NCI-H2029 (cell line): ENCODE data around the gene TCP11L2.

ENCODE experiments used
- DNase-seq: peaks from one replicate; lab custom pipeline; 2025; lab: John Stamatoyannopoulos, UW

TCP11L2 gene

DNA sequence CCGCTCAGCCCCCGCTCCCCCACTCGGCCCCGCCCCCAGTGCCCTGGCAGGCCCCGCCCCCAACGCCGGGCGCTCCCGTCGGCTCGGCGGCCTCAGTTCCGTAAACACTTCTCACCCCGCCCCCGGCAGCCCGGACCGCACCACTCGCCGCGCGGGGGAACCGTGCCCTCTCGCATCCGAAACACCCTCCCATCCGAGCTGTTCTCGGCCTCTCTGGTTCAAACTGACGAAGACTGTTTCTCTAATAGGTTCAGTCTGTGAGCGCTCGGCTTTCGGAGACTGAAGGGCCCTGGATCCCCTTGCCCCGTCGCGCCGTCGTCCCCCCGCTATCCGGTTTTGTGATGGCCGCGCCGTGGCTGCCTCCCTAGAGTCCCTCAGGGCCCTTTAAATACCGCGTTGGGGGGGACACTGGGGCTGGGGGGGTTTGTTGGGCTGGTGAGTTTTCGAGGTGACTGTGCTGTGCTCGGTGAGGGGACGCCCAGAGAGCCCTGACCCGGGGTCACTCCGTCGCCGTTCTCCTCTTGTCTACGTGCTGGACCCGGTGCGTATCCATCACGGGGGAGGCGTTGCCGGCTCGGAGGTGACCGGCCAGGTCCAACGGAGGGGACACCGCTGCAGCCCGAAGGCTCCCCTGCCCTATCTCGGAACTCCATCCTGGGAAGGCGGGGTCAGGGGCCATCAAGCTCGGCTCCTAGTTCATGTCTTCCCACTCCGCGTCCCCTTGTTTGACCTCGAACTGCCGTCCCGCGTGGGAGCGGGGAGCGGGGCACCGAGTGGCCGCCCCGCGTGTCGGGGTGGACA is at the start of gene TCP11L2:
TCP11L2 (plus strand) TSS at position 333 of the 801 bp plus-strand sequence. CDS start 8,343 bp downstream, outside the sequence.
- peak; percentile 63 for DNase-seq

DNA sequence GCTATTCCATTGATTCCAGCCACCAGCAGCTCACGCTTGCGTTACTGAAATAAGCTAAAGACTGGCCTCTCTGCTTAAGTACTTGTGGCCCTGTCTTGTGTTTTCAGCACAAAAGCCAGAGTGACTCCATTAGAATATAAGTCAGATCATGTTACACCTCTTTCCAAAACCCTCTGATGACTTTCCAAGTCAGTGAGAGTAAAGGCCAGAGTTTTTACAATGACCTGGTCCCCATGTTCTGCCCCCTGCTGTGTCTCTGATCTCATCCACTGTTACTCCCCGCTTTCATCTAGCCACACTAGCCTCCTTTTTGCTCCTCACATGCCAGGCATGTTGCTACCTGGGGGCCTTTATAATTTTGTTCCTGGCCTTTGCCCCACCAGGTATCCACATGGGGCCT is 47.8 kb upstream of the TCP11L2 start:
- DNase-seq = no peak

DNA sequence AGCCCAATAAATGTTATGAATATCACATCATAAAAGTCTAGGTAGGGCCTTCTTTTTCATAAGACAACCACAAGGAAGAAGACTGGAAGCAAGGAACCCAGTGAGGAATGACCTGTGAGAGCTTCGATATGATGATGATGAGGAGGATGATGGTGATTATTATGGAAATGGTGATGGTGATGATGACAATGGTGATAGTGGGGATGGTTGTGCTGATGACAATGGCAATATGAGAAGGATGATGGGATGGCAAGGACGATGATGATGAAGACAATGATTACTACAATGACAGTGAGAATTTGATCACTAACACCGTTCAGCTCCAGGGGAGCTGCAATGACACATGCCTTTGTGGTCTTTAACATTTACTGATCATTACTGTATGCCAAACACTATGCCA is 47.0 kb upstream of the TCP11L2 start:
- DNase-seq = no peak

DNA sequence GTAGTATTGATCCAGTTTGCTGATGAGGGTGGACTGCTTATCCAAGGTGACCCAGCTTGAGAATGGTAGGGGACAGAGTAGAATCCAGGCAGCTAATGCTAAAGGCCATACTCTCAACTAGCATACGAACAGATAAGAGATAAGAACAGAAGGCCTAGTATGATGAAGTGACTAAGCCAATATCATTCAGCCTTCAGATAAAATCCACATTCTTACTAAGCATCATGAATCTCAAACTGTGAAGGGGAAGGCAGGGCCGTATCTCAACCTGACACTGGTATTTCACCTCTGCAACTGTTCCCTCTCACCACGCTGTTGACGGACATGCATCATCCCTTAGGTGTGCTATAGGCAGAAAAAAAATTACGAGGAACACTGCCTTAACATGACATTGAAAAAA is 46.6 kb upstream of the TCP11L2 start:
- DNase-seq = no peak

DNA sequence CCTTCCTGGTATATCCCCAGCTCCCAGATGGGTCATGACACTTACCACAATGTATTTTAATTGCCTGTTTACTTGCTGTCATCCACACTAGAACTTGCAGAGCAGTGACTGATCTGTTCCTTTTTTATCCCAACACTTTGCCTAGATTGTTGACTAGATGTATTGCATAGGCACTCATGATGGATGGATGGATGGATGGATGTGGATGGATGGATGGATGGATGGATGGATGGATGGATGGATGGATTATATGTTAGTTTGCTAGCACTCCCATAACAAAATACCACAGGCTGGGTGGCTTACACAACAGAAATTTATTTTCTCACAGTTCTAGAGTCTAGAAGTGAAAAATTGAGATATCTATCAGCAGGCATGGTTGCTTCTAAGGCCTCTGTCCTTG is 46.0 kb upstream of the TCP11L2 start:
- no peak for DNase-seq

DNA sequence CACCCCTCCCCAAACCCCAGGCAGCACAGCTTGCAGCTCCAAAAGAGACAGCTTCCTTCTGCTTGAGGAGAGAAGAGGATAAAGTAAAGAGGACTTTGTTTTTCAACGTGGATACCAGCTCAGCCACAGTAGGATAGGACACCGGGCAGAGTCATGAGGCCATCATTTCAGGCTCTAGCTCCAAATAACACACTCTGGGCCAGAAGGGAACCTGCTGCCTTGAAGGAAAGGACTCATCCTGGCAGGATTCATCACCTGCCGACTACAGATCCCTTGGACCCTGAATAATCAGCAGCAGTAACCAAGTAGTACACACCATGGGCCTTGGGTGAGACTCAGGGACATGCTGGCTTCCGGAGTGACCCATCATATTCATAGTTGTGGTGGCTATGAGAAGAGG is 44.3 kb upstream of the TCP11L2 start:
- no peak for DNase-seq

DNA sequence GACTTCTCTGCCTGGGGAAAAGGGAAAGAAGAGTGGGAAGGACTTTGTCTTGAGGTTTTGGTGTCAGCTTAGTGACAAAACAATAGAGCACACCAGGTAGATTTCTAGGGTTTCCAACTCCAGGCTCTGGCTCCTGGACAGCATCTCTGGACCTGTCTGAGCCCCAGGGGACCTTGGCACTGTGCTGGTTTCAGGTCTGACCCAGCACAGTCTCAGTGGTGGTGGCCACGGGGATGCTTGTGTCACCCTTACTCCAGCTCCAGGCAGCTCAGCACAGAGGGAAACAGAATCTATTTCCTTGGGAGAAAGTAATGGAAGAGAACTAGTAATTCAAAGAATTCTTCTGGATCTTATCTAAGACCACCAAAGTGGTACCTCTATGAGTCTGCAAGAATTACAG is 43.6 kb upstream of the TCP11L2 start:
- no peak for DNase-seq

DNA sequence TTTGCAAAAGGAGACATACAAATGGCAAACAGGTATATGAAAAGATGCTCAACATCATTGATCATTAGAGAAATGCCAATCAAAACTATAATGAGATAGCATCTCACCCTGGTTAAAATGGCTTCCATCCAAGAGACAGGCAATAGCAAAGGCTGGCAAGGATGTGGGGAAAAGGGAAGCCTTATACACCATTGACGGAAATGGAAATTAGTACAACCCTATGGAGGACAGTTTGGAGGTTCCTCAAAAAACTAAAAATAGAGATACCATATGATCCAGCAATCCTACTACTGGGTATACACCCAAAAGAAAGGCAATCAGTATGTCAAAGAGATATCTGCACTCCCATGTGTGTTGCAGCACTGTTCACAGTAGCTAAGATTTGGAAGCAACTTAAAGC is 37.4 kb upstream of the TCP11L2 start:
- no peak for DNase-seq

DNA sequence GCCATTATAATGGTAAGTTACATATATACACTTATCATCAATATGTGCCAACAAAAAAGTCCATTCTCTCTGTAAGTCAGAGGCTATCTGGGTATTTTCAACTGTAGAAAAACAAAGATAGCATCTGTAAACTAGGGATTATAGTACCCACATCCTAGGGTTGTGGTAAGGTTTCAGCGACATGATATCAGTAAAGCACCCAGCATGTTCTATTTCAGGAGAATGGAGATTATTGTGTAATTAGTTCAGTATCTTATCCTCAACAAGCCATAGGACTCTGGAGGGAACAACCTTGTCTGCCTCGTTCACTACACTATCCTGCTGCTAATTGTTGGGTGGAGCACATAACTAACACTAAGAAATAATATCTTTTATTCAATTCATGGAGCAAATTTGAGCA is 35.0 kb upstream of the TCP11L2 start:
- DNase-seq = no peak

DNA sequence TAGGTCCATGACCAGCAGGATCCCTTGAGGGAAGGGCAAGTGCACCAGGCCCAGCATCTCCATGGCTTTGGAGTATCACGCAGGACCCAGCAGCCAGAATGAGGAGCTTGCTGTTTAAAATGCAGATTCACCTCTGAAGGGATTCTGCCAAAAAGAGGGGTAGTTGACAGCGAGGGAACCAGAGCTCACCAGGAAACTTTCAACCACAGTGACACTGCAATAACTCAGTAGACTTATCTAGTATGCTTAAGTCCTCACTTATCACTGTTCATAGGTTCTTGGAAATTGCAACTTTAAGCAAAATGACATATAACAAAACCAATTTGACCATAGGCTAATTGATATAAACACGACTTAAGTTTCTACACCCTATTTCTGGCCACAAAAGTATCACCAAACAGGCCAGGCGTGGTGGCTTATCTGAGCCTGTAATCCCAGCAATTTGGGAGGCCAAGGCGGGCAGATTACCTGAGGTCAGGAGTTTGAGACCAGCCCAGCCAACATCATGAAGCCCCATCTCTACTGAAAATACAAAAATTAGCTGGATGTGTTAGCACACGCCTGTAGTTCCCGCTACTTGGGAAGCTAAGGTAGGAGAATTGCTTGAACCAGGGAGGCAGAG is 33.3 kb upstream of the TCP11L2 start:
- DNase-seq = no peak

DNA sequence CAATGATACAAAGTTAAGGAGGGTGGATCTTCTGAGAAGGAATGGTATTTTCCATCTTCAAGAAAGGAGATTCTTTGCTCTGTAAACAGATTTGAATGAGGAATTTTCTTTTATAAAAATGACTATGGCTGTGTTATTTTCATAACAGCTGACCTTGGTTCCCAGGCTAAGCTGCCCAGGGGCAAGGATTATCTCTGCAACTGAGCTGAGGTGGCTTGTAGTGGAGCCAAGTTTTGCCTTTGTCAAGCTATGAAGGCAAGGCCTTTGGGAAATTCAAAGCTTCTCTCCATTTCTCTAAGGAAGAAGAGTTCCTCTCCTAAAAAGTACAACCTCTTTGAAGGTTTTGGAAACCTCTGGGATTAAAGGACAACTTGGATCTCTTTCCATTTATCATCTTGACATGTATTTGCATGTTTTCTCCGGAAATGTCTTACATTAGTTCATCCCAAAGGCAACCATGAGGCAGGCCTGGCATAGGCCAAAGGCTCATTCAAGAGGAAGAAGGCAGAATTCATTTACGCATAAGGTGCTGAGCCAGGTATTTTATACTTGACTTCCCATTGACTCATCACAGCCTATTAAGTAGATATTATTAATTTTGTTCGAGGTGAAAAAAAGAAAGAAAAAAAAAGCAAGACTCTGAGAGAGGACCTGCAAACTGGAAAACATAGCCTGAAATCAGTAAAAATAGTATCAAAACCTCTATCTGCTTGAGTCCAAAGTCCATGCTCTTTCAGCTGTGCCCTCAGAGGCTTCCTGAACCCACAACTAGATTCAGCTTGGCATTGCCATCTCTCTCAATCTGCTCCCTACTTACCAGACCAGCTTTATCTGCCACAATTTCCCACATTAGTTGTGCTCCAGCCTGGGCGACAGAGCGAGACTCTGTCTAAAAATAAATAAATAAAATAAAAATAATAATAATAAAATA is 30.7 kb upstream of the TCP11L2 start:
- DNase-seq = no peak

DNA sequence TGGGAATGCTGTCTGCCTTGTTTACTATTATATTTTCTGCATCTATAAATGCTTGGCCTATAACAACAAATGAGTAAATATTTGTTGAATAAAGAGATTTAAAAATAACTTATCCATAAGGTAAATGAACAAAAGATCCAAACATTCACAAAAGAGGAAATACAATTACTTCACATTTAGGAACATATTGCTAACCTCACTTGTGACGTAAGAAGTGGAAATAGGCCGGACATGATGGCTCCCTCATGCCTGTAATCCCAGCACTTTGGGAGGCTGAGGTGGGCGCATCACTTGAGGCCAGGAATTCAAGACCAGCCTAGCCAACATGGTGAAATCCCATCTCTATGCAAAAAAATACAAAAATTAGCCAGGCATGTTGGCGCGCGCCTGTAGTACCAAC is 29.0 kb upstream of the TCP11L2 start:
- DNase-seq = no peak

DNA sequence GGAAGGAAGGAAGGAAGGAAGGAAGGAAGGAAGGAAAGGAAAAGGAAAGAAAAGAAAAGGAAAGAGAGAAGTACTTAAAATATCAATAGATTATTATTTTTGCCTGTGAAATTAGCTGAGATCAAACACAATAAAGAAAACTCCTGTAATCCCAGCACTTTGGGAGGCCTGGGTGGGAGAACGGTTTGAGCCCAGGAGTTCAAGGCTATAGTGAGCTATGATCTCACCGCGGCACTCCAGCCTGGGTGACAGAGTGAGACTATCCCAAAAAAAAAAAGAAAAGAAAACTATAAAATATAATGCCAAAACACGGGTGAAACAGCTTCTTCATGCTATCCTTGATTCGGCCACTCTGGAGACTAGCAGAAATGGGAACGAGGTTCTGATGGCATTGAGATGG is 28.5 kb upstream of the TCP11L2 start:
- DNase-seq = no peak

DNA sequence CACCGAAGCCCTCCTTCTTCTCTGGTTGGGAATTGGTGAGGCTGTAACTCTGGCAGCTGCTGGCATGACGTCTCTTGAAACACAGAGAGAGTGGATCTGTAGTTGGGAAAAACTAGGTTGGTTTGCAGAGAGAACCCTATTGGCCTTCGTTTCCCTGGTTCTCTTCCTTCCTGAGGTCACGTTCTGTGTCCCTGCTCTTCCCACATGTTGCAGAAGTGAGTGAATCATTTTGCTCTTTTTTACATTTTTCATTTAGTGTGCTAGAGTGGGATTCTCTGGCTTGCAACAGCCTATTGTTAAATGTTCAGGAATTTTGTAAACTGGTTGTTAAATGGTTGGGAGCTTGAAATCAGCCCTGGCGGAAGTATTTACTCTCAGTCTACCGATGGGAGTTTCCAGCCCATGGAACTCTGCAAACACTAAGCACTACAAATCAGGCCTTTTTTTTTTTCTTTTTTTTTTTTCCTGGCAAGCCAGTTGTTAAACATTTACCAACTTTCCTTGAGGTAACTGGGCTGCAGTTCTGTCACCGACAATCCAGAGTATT is 27.9 kb upstream of the TCP11L2 start:
- no peak for DNase-seq

DNA sequence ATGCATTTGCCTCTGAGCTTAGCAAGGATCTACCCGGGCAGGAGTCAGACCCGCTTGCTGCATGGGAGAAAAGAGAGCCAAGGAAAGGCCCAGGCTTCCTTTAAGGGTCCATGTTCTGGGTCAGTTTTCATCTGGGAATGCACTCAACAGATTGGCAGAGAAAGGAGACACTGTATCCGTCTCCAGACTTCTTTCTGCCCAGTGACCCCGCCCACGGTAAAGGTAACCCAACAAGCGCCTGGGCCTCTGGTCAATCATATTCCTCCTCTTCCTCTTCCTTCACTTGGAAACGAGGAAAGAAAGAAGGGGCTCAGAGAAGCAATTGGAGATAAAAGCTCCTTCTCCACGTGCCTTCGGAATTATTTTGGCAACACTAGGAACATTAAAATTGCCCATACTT is 27.1 kb upstream of the TCP11L2 start:
- no peak for DNase-seq

DNA sequence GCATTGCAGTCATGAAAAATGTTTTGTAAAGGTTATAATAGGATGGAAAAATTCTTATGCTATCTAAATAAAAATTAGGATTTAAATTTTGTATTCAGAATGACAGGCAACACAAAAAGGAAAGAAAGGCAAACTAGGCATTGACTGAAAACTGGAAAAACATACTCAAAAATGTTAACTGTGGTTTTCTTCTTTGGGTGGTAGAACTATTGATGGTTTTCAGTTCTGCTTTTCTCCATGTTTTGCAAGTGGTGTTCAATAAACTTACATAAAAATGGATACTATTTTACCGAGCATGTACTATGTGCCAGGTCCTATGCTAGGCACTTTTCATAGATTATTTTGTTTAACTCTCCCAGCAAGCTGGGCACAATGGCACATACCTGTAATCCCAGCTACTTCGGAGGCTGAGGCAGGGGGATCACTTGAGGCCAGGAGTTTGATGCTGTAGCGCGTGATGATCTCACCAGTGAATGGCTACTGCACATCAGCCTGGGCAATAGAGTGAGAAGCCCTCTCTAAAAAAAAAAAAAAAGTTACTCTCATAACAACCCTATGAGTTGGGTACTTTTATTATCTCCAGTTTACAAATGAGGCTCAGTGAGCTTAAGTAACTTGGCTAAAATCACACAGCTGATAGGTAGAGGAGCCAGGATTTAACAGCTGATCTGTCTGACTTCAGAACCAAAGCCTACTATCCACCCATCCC is 26.3 kb upstream of the TCP11L2 start:
- no peak for DNase-seq

DNA sequence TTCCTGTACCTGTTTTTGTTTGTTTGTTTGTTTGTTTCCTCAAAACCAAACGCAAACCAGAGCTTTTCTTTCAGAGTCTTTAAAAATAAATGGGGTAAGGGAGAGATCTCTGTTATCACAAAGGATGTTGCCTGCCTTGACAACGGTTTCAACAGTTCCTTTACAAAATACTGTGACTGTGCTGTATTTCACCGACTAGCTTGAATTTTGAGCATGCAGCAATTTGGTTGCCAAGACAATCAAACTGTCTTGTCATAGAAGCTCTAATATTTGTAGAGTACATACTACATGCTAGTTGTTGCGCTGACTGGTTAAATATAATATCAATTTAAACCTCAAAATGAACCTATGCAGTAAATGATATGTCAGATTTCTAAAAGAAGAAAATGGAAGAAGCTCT is 22.4 kb upstream of the TCP11L2 start:
- DNase-seq = no peak

DNA sequence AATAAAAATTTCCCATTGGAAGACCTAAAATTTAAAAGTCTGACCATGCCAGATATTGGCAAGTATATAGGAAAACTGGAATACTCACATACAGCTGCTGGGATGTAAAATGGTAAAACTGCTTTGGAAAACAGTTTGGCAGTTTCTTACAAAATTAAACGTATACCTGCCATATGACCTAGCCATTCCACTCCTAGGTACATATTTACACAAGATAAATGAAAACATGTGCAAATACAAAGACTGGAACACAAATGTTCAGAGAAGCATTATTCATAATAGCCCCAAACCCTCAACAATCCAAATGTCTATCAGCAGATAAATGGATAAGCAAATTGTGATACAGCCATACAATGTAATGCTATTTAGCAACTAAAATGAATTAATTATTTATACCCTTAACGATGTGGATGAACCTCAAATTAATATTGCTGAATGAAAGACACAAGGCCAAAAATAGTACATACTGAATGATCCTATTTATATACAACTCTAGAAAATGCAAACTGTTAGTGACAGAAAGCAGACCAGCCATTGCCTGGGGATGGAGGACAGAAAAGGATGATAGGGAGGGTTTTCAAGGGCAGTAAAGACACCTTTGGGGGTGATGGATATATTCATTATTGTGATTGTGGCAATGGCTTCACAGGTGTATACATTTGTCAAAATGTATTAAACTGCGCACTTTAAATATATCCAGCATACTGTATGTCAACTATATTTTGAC is 21.3 kb upstream of the TCP11L2 start:
- DNase-seq = no peak

DNA sequence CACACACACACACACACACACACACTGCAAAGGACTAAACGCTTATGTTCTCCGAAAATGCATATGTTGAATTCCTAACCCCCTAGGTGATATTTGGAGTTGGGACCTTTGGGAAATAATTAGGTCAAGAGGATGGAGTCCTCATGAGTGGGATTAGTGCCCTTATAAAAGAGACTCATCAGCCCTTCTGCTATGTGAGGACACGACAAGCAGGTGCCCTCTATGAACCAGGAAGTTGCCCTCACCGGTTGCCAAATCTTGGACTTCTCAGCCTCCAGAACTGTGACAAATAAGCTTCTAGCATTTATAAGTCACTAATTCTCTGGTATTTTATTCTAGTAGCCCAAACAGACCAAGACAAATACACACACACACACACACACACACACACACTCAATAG is 20.7 kb upstream of the TCP11L2 start:
- no peak for DNase-seq

DNA sequence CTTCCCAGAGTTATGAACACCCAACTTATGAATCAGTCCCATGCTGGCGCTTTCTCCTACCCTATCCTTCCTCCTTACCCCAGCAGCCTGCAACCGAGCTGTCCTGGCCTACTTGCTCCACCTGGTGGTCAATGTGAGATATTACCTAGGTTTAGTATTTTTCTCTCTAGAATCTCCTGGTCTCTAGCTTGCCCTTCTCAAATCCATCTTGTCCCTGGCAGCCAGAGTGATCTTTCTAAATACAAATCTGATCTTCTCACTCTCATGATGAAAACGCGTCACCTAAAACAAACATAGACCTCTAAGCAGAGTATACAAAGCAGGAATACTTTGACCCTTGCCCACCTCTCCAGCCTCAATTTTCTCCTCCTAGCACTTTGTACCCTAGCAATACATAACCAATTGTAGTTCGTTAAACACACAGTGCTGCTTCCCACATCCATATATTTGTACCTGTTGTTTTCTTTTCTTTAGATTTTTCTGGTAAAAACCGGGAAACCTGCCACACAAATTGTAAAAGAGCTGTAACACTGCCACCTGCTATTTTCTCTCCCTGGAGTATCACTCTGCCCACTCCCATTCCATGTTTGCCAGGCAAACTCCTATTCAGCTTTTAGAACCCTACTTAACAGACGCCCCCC is 20.0 kb upstream of the TCP11L2 start:
- peak; percentile 30 for DNase-seq
